ENCODE measurements around the gene NLK. TPM values are rescaled to one million over a fixed set of nuclear protein-coding genes. Genes with fewer than 3 reads are reported as not detected.

NLK gene
- total RNA-seq, 2 donors from 2014 or later, result 19.8 to 37.0 TPM

DNA sequence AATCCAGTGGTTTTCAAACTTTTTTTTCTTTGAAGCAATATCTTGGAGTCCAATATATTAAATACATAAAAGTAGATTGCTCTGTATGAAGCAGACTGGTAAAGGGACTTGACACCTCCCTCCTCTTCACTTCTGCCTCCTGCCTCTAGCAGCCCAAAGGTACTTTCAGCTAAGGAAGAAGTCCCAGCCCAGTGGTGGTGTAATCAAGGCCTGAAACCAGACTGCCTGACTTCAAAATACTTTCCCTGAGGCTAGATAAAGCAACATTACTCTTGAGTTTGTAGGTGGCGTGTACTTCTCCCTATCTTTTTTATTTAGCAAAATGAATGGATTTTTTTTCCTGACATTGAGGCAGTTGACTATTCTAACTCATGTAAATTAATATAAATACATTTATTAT, 154.2 kb downstream of the NLK start:
- H3K4me3 ChIP-seq, result no peak overlapping the region
- TF ChIP-seq POLR2A (IDR thresholded peaks at IDR 0.05), result no peak
- TF ChIP-seq, protein P1, sequence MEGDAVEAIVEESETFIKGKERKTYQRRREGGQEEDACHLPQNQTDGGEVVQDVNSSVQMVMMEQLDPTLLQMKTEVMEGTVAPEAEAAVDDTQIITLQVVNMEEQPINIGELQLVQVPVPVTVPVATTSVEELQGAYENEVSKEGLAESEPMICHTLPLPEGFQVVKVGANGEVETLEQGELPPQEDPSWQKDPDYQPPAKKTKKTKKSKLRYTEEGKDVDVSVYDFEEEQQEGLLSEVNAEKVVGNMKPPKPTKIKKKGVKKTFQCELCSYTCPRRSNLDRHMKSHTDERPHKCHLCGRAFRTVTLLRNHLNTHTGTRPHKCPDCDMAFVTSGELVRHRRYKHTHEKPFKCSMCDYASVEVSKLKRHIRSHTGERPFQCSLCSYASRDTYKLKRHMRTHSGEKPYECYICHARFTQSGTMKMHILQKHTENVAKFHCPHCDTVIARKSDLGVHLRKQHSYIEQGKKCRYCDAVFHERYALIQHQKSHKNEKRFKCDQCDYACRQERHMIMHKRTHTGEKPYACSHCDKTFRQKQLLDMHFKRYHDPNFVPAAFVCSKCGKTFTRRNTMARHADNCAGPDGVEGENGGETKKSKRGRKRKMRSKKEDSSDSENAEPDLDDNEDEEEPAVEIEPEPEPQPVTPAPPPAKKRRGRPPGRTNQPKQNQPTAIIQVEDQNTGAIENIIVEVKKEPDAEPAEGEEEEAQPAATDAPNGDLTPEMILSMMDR (IDR thresholded peaks at IDR 0.05), result no peak
- TF ChIP-seq POLR2AphosphoS5 (IDR thresholded peaks at IDR 0.05), result no peak
- no peaks in the 10 kb centered on the region for H3K36me3 ChIP-seq
- H3K9me3 ChIP-seq, result no peaks in the 10 kb centered on the region
- intact Hi-C loops (cut with DNase I), result no loop called here
- H3K27ac ChIP-seq, result no peak overlapping the region
- H3K27me3 ChIP-seq (replicated peaks; ENCODE audit: insufficient read depth), result no peaks in the 10 kb centered on the region
- 93% methylated on average over 1 of the region's 1 CpG for WGBS
- no peak for DNase-seq (ENCODE audit: low spot score)
- H3K4me1 ChIP-seq (replicated peaks), result no peaks in the 10 kb centered on the region

DNA sequence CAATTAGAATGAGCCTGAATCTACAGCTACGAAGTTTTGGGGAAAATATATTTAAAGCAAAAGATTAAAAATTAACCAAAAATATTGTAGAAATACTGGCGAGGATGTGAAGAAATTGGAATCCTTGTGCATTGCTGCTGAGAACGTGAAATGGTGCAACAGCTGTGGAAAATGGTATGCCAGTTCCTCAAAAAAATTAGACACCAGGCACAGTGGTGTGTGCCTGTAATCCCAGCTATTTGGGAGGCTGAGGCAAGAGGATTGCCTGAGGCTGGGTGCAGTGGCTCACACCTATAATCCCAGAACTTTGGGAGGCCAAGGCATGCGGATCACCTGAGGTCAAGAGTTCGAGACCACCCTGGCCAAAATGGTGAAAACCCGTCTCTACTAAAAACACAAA, 156.6 kb downstream of the NLK start:
- DNase-seq (ENCODE audit: low spot score), result no peak
- 96% methylated on average over 6 of the region's 6 CpGs for WGBS
- Histone ChIP-seq H3K27me3 (replicated peaks; ENCODE audit: insufficient read depth) (no peaks in the 10 kb centered on the region), H3K4me3 (no peak overlapping the region), H3K36me3 (no peaks in the 10 kb centered on the region), H3K9me3 (no peaks in the 10 kb centered on the region), H3K4me1 (replicated peaks) (no peaks in the 10 kb centered on the region), H3K27ac (no peak overlapping the region)
- TF ChIP-seq POLR2AphosphoS5 (IDR thresholded peaks at IDR 0.05), result no peak
- TF ChIP-seq POLR2A (IDR thresholded peaks at IDR 0.05), result no peak
- TF ChIP-seq, protein P1 (IDR thresholded peaks at IDR 0.05), result no peak
- intact Hi-C loops (cut with DNase I), result no loop called here

DNA sequence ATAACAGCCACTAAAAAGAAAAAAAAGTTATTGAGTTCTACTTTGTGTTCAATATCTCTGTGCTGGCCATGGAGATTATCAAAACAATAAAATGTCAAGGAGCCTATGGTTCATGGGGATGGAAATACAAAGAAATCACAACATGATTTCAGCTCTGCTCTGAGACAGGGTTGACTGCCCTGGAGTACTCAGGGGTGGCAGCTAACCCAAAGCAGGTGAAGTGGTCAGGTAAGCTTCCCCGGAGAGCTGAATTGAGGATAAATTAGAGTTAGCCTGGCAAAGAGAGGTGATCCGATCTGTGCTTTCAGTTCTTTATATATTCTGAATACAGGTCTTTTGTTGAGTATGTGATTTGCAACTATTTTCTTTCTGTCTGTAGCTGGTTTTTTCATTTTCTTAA, 157.3 kb downstream of the NLK start:
- Histone ChIP-seq H3K4me3 (no peak overlapping the region), H3K27ac (no peak overlapping the region), H3K9me3 (no peaks in the 10 kb centered on the region), H3K27me3 (replicated peaks; ENCODE audit: insufficient read depth) (no peaks in the 10 kb centered on the region), H3K4me1 (replicated peaks) (no peaks in the 10 kb centered on the region), H3K36me3 (no peaks in the 10 kb centered on the region)
- intact Hi-C loops (cut with DNase I), result no loop called here
- 92% methylated on average over 2 of the region's 2 CpGs for WGBS
- no peak for DNase-seq (ENCODE audit: low spot score)
- TF ChIP-seq POLR2AphosphoS5 (IDR thresholded peaks at IDR 0.05) (no peak), POLR2A (IDR thresholded peaks at IDR 0.05) (no peak)
- TF ChIP-seq, protein P1 (IDR thresholded peaks at IDR 0.05), result no peak

DNA sequence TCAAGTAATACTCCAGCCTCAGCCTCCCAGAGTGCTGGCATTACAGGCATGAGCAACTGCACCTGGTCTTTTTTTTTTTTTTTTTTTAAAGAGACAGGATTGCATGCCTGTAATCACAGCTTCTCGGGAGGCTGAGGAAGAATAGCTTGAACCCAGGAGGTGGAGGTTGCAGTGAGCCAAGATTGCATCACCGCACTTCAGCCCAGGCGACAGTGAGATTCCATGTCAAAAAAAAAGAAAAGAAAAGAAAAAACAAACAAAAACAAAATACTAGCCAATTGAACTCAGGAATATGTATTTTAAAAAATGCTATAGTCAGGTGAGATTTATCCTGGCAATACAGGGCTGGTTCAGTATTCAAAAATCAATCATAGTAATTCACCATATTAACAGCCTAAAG, 158.8 kb downstream of the NLK start:
- Histone ChIP-seq H3K4me1 (replicated peaks) (no peaks in the 10 kb centered on the region), H3K36me3 (no peaks in the 10 kb centered on the region), H3K9me3 (no peaks in the 10 kb centered on the region), H3K27me3 (replicated peaks; ENCODE audit: insufficient read depth) (no peaks in the 10 kb centered on the region), H3K27ac (no peak overlapping the region), H3K4me3 (no peak overlapping the region)
- no peak for DNase-seq (ENCODE audit: low spot score)
- TF ChIP-seq POLR2A (IDR thresholded peaks at IDR 0.05) (no peak), POLR2AphosphoS5 (IDR thresholded peaks at IDR 0.05) (no peak)
- TF ChIP-seq, protein P1 (IDR thresholded peaks at IDR 0.05), result no peak
- intact Hi-C loops (cut with DNase I), result no loop called here
- WGBS, result 84% methylated on average over 3 of the region's 3 CpGs

DNA sequence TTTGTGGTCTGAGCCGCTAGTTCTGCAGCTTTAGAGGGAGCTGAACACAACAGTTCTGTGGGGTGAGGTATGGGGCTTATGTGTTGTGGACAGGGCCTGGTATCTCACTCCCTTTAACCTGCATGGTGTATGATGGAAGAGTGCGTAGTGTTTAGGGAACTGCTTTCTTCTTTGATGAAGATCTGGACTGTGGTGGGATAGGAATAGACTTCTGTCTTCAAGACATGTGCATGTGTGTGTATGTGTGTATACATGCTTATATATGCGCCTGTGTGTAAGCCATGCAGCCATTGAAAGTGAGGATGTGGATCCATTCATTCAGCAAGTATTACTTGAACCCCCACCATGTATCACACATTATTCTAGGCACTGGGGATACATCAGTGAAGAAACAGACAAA, 161.8 kb downstream of the NLK start:
- no peaks in the 10 kb centered on the region for H3K27me3 ChIP-seq (replicated peaks; ENCODE audit: insufficient read depth)
- WGBS, result 90% methylated on average over 3 of the region's 3 CpGs
- no peak overlapping the region for H3K27ac ChIP-seq
- H3K36me3 ChIP-seq, result no peaks in the 10 kb centered on the region
- no peak for DNase-seq (ENCODE audit: low spot score)
- H3K9me3 ChIP-seq, result no peaks in the 10 kb centered on the region
- TF ChIP-seq, protein P1 (IDR thresholded peaks at IDR 0.05), result no peak
- TF ChIP-seq POLR2AphosphoS5 (IDR thresholded peaks at IDR 0.05) (no peak), POLR2A (IDR thresholded peaks at IDR 0.05) (no peak)
- no peak overlapping the region for H3K4me3 ChIP-seq
- intact Hi-C loops (cut with DNase I), result no loop called here
- no peaks in the 10 kb centered on the region for H3K4me1 ChIP-seq (replicated peaks)
